ENCODE data around the gene ASCC1.

ASCC1 gene

GRCh38 chr10:72243822-72244437, 27.9 kb upstream of the ASCC1 start:
- H3K36me3 ChIP-seq (replicated peaks; ENCODE audit: insufficient read depth, low read length), result no peaks in the 10 kb centered on the region
- no peak overlapping the region for H3K9ac ChIP-seq (ENCODE audit: low read length)
- H3K9me3 ChIP-seq (replicated peaks; ENCODE audit: insufficient read depth, low read length), result no peaks in the 10 kb centered on the region
- H3K27me3 ChIP-seq (replicated peaks; ENCODE audit: insufficient read depth, low read length), result no peaks in the 10 kb centered on the region
- no peak for DNase-seq
- no peak for TF ChIP-seq EZH2phosphoT487 (IDR thresholded peaks at IDR 0.05; ENCODE audit: low read length)
- 0 out of 2 replicates have a peak, but pooled peaks have one; percentile 11 for TF ChIP-seq CTCF (IDR thresholded peaks at IDR 0.05; ENCODE audit: low read length)
- TF ChIP-seq EZH2 (optimal IDR thresholded peaks at IDR 0.05; ENCODE audit: low read depth, low read length), result no peak
- no peak overlapping the region for H3K27ac ChIP-seq (ENCODE audit: low read length)
- H3K9me2 ChIP-seq (replicated peaks; ENCODE audit: insufficient read depth, low read length), result no peaks in the 10 kb centered on the region
- no peak overlapping the region for H3K4me3 ChIP-seq (ENCODE audit: low read length)
- H3K4me2 ChIP-seq (ENCODE audit: low read depth, low read length), result no peak overlapping the region
- peaks cover 17% of the 10 kb centered on the region for H3K4me1 ChIP-seq (ENCODE audit: low read length)
- no peak overlapping the region for H2AFZ ChIP-seq (ENCODE audit: low read length)
- H4K20me1 ChIP-seq (ENCODE audit: insufficient read depth, low read length), result no peaks in the 10 kb centered on the region
- H3K79me2 ChIP-seq (ENCODE audit: low read length), result no peaks in the 10 kb centered on the region
- H3F3A ChIP-seq (ENCODE audit: insufficient read depth, low read length), result peaks cover 18% of the 10 kb centered on the region

- H4K20me1 ChIP-seq (ENCODE audit: insufficient read depth, low read length), result no peaks in the 10 kb centered on the region
- H3K4me3 ChIP-seq (ENCODE audit: low read length), result no peak overlapping the region
- H3F3A ChIP-seq (ENCODE audit: insufficient read depth, low read length), result peaks cover 5% of the 10 kb centered on the region
- H3K4me2 ChIP-seq (ENCODE audit: low read depth, low read length), result no peak overlapping the region
- no peak for DNase-seq
- no peaks in the 10 kb centered on the region for H3K9me2 ChIP-seq (replicated peaks; ENCODE audit: insufficient read depth, low read length)
- no peaks in the 10 kb centered on the region for H3K9me3 ChIP-seq (replicated peaks; ENCODE audit: insufficient read depth, low read length)
- H3K79me2 ChIP-seq (ENCODE audit: low read length), result no peaks in the 10 kb centered on the region
- no peaks in the 10 kb centered on the region for H3K36me3 ChIP-seq (replicated peaks; ENCODE audit: insufficient read depth, low read length)
- H3K4me1 ChIP-seq (ENCODE audit: low read length), result peaks cover 7% of the 10 kb centered on the region
- no peak overlapping the region for H2AFZ ChIP-seq (ENCODE audit: low read length)
- no peak overlapping the region for H3K27ac ChIP-seq (ENCODE audit: low read length)
- no peaks in the 10 kb centered on the region for H3K27me3 ChIP-seq (replicated peaks; ENCODE audit: insufficient read depth, low read length)
- no peak for TF ChIP-seq CTCF (IDR thresholded peaks at IDR 0.05; ENCODE audit: low read length)
- no peak for TF ChIP-seq EZH2 (optimal IDR thresholded peaks at IDR 0.05; ENCODE audit: low read depth, low read length)
- TF ChIP-seq EZH2phosphoT487 (IDR thresholded peaks at IDR 0.05; ENCODE audit: low read length), result no peak
- H3K9ac ChIP-seq (ENCODE audit: low read length), result no peak overlapping the region
Observed at GRCh38 chr10:72242675-72243074, 26.6 kb upstream of the ASCC1 start.

GRCh38 chr10:72241691-72242252, 25.7 kb upstream of the ASCC1 start:
- Histone ChIP-seq H3K79me2 (ENCODE audit: low read length) (no peaks in the 10 kb centered on the region), H3K9me2 (replicated peaks; ENCODE audit: insufficient read depth, low read length) (no peaks in the 10 kb centered on the region), H3K27me3 (replicated peaks; ENCODE audit: insufficient read depth, low read length) (no peaks in the 10 kb centered on the region), H3K27ac (ENCODE audit: low read length) (no peak overlapping the region), H2AFZ (ENCODE audit: low read length) (no peak overlapping the region), H3K4me3 (ENCODE audit: low read length) (no peak overlapping the region), H3K9ac (ENCODE audit: low read length) (no peak overlapping the region), H3F3A (ENCODE audit: insufficient read depth, low read length) (no peaks in the 10 kb centered on the region), H4K20me1 (ENCODE audit: insufficient read depth, low read length) (no peaks in the 10 kb centered on the region), H3K4me1 (ENCODE audit: low read length) (no peaks in the 10 kb centered on the region), H3K9me3 (replicated peaks; ENCODE audit: insufficient read depth, low read length) (no peaks in the 10 kb centered on the region), H3K36me3 (replicated peaks; ENCODE audit: insufficient read depth, low read length) (no peaks in the 10 kb centered on the region), H3K4me2 (ENCODE audit: low read depth, low read length) (no peak overlapping the region)
- TF ChIP-seq EZH2phosphoT487 (IDR thresholded peaks at IDR 0.05; ENCODE audit: low read length), result no peak
- no peak for TF ChIP-seq EZH2 (optimal IDR thresholded peaks at IDR 0.05; ENCODE audit: low read depth, low read length)
- no peak for TF ChIP-seq CTCF (IDR thresholded peaks at IDR 0.05; ENCODE audit: low read length)
- no peak for DNase-seq
